Astrocyte (in vitro differentiated cells and primary cell): ENCODE data around the gene MOXD1. TPM values are rescaled to one million over a fixed set of nuclear protein-coding genes. Genes with fewer than 3 reads are reported as not detected.

Source experiments
- DNase-seq: peaks from one replicate; pipeline ENCODE4 v3.0.0-alpha.2; 2010; ENCODE audit warnings: low read depth
- FAIRE-seq: peaks from 2 replicates; lab custom pipeline; 2011; peaks lifted over from hg19 to GRCh38; lab: Jason Lieb, UNC
- H2AFZ ChIP-seq: 2 replicates; pipeline ENCODE4 v1.6.0; 2012; ENCODE audit warnings: low read depth, low read length, inconsistent platforms
- H3K27ac ChIP-seq: 2 replicates; pipeline ENCODE4 v1.5.1; 2011; ENCODE audit warnings: low read depth, low read length, inconsistent platforms
- H3K27me3 ChIP-seq: 2 replicates; pipeline ENCODE4 v1.6.0; 2011; ENCODE audit warnings: low read length, inconsistent platforms; ENCODE audit not compliant: insufficient read depth
- H3K36me3 ChIP-seq: 2 replicates; pipeline ENCODE4 v1.5.1; 2011; ENCODE audit warnings: low read length, inconsistent platforms; ENCODE audit not compliant: insufficient read depth
- H3K4me1 ChIP-seq: 2 replicates; pipeline ENCODE4 v1.5.1; 2011; ENCODE audit warnings: low read length, inconsistent platforms; ENCODE audit not compliant: insufficient read depth
- H3K4me2 ChIP-seq: 2 replicates; pipeline ENCODE4 v1.6.0; 2012; ENCODE audit warnings: low read length, inconsistent platforms
- H3K4me3 ChIP-seq: 2 replicates; pipeline ENCODE4 v1.5.1; 2011; ENCODE audit warnings: low read depth, mild to moderate bottlenecking, low read length, inconsistent platforms; ENCODE audit not compliant: insufficient read depth
- H3K79me2 ChIP-seq: 2 replicates; pipeline ENCODE4 v1.6.0; 2012; ENCODE audit warnings: mild to moderate bottlenecking, low read length, inconsistent platforms; ENCODE audit not compliant: insufficient read depth
- H3K9ac ChIP-seq: 2 replicates; pipeline ENCODE4 v1.6.0; 2012; ENCODE audit warnings: mild to moderate bottlenecking, low read length, inconsistent platforms
- H3K9me3 ChIP-seq: 2 replicates; pipeline ENCODE4 v1.5.1; 2012; ENCODE audit warnings: low read depth, mild to moderate bottlenecking, low read length, inconsistent platforms; ENCODE audit not compliant: insufficient read depth
- H4K20me1 ChIP-seq: 2 replicates; pipeline ENCODE4 v1.6.0; 2012; ENCODE audit warnings: low read length, inconsistent platforms; ENCODE audit not compliant: insufficient read depth
- H3K27ac Mint-ChIP-seq: one replicate; pipeline ENCODE4 v1.8.0; 2021; ENCODE audit warnings: mild to moderate bottlenecking, mixed read lengths; ENCODE audit not compliant: unreplicated experiment
- H3K27me3 Mint-ChIP-seq: one replicate; pipeline ENCODE4 v1.8.0; 2021; ENCODE audit warnings: low read depth, mixed read lengths; ENCODE audit not compliant: unreplicated experiment
- H3K36me3 Mint-ChIP-seq: one replicate; pipeline ENCODE4 v1.8.0; 2021; ENCODE audit warnings: low read depth, mixed read lengths; ENCODE audit not compliant: unreplicated experiment
- H3K4me1 Mint-ChIP-seq: one replicate; pipeline ENCODE4 v1.8.0; 2021; ENCODE audit warnings: low read depth, mixed read lengths; ENCODE audit not compliant: unreplicated experiment
- H3K4me3 Mint-ChIP-seq: one replicate; pipeline ENCODE4 v1.8.0; 2021; ENCODE audit warnings: mild to moderate bottlenecking, moderate library complexity, mixed read lengths; ENCODE audit not compliant: unreplicated experiment
- H3K9me3 Mint-ChIP-seq: one replicate; pipeline ENCODE4 v1.8.0; 2021; ENCODE audit warnings: mild to moderate bottlenecking, mixed read lengths; ENCODE audit not compliant: unreplicated experiment
- EZH2 ChIP-seq: IDR thresholded peaks from 2 replicates; pipeline ENCODE4 v1.6.1; 2012; ENCODE audit warnings: mild to moderate bottlenecking, low read length, inconsistent platforms; ENCODE audit not compliant: insufficient read depth
- total RNA-seq: library from RNA; stranded (reverse); gene quantifications from 2 replicates; pipeline ENCODE4 v1.2.1, GENCODE V29; 2021
- TF ChIP-seq, protein P1 (sequence below): IDR thresholded peaks from 2 replicates; pipeline ENCODE4 v1.5.1; 2011; ENCODE audit warnings: low read depth, mild to moderate bottlenecking, inconsistent platforms, low read length, moderate library complexity; ENCODE audit not compliant: insufficient read depth

Gene MOXD1
- total RNA-seq, 1 donor from 2014 or later, result 3.5 TPM

DNA sequence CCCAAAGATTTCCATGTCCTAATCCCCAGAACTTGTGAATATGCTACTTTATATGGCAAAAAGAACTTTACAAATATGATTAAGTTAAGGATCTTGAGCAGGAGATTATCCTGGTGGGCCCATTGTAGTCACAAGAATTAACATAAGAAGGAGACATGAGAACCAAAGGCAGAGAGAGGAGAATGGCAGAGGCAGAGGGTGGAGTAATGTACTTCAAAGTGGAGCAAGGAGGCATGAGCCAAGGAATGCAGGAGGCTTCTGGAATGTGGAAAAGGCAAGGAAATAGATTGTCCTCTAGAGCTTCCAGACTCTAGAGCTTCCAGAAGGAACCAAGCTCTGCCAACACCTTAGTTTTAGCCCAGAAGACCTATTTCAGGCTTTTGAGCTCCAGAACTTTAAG is 147.4 kb downstream of the MOXD1 start:
- H3K4me2 ChIP-seq, result no peak overlapping the region
- no peaks in the 10 kb centered on the region for H3K79me2 ChIP-seq
- no peak overlapping the region for H2AFZ ChIP-seq
- Mint-ChIP-seq H3K4me3 (no peak overlapping the region), H3K9me3 (peaks cover 5% of the 10 kb centered on the region), H3K36me3 (no peaks in the 10 kb centered on the region), H3K27ac (no peak overlapping the region), H3K27me3 (no peaks in the 10 kb centered on the region), H3K4me1 (peaks cover 3% of the 10 kb centered on the region)
- H3K9ac ChIP-seq, result no peak overlapping the region
- DNase-seq, result no peak
- H3K27me3 ChIP-seq, result no peaks in the 10 kb centered on the region
- H3K4me3 ChIP-seq, result no peak overlapping the region
- H3K4me1 ChIP-seq, result no peaks in the 10 kb centered on the region
- no peak overlapping the region for H3K27ac ChIP-seq
- H3K9me3 ChIP-seq, result peaks cover 4% of the 10 kb centered on the region
- no peaks in the 10 kb centered on the region for H4K20me1 ChIP-seq
- no peak for TF ChIP-seq EZH2
- TF ChIP-seq, protein P1, sequence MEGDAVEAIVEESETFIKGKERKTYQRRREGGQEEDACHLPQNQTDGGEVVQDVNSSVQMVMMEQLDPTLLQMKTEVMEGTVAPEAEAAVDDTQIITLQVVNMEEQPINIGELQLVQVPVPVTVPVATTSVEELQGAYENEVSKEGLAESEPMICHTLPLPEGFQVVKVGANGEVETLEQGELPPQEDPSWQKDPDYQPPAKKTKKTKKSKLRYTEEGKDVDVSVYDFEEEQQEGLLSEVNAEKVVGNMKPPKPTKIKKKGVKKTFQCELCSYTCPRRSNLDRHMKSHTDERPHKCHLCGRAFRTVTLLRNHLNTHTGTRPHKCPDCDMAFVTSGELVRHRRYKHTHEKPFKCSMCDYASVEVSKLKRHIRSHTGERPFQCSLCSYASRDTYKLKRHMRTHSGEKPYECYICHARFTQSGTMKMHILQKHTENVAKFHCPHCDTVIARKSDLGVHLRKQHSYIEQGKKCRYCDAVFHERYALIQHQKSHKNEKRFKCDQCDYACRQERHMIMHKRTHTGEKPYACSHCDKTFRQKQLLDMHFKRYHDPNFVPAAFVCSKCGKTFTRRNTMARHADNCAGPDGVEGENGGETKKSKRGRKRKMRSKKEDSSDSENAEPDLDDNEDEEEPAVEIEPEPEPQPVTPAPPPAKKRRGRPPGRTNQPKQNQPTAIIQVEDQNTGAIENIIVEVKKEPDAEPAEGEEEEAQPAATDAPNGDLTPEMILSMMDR, result no peak
- no peaks in the 10 kb centered on the region for H3K36me3 ChIP-seq
- FAIRE-seq, result no peak

DNA sequence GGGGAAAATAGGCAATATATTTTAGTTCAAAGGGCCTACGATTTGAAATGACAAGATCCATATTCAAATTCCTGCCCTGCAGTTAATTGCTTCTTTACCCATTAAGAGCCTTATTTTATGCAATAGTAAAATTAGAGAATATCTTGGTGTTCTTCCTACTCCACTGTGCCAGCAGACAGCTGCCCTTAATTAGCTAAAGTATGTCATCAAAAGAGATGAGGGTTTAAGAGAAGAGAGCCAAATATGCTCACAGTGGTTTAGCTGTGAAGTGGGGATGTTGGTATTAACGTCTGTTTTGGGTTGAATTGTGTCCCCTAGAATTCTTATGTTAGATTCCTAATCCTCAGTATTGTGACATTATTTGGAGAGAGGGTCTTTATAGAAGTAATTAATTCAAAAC is 148.1 kb downstream of the MOXD1 start:
- no peaks in the 10 kb centered on the region for H3K27me3 Mint-ChIP-seq
- no peaks in the 10 kb centered on the region for H3K27me3 ChIP-seq
- H3K4me2 ChIP-seq, result no peak overlapping the region
- H3K36me3 ChIP-seq, result no peaks in the 10 kb centered on the region
- H3K9ac ChIP-seq, result no peak overlapping the region
- H3K4me1 Mint-ChIP-seq, result peaks cover 3% of the 10 kb centered on the region
- H3K4me3 ChIP-seq, result no peak overlapping the region
- H3K27ac Mint-ChIP-seq, result no peak overlapping the region
- TF ChIP-seq EZH2, result no peak
- TF ChIP-seq, protein P1, result no peak
- no peak for FAIRE-seq
- no peak overlapping the region for H2AFZ ChIP-seq
- peaks cover 5% of the 10 kb centered on the region for H3K9me3 Mint-ChIP-seq
- no peaks in the 10 kb centered on the region for H3K36me3 Mint-ChIP-seq
- H3K4me3 Mint-ChIP-seq, result no peak overlapping the region
- no peaks in the 10 kb centered on the region for H3K79me2 ChIP-seq
- H3K27ac ChIP-seq, result no peak overlapping the region
- no peaks in the 10 kb centered on the region for H3K4me1 ChIP-seq
- H4K20me1 ChIP-seq, result no peaks in the 10 kb centered on the region
- peaks cover 4% of the 10 kb centered on the region for H3K9me3 ChIP-seq
- no peak for DNase-seq

- no peaks in the 10 kb centered on the region for H3K79me2 ChIP-seq
- peaks cover 4% of the 10 kb centered on the region for H3K27me3 Mint-ChIP-seq
- no peak overlapping the region for H2AFZ ChIP-seq
- no peak overlapping the region for H3K4me2 ChIP-seq
- FAIRE-seq (no peak), DNase-seq (no peak)
- no peaks in the 10 kb centered on the region for H4K20me1 ChIP-seq
- H3K27me3 ChIP-seq, result no peaks in the 10 kb centered on the region
- H3K36me3 ChIP-seq, result no peaks in the 10 kb centered on the region
- H3K36me3 Mint-ChIP-seq, result peaks cover 4% of the 10 kb centered on the region
- H3K27ac Mint-ChIP-seq, result no peak overlapping the region
- H3K4me1 Mint-ChIP-seq, result no peaks in the 10 kb centered on the region
- no peak overlapping the region for H3K27ac ChIP-seq
- no peak overlapping the region for H3K4me3 ChIP-seq
- H3K4me3 Mint-ChIP-seq, result no peak overlapping the region
- H3K9ac ChIP-seq, result no peak overlapping the region
- TF ChIP-seq, protein P1, result no peak
- TF ChIP-seq EZH2, result no peak
- no peaks in the 10 kb centered on the region for H3K4me1 ChIP-seq
- peaks cover 4% of the 10 kb centered on the region for H3K9me3 ChIP-seq
- peaks cover 5% of the 10 kb centered on the region for H3K9me3 Mint-ChIP-seq
These were observed 149.2 kb downstream of the MOXD1 start for GRCh38 chr6:132252113-132252512.
